Fibroblast of peridontal ligament (primary cell): ENCODE data around the gene SKOR1.

Source experiments
- DNase-seq: peaks from one replicate; pipeline ENCODE4 v3.0.0-alpha.2; 2010; ENCODE audit errors: extremely low read depth

Gene SKOR1

DNA sequence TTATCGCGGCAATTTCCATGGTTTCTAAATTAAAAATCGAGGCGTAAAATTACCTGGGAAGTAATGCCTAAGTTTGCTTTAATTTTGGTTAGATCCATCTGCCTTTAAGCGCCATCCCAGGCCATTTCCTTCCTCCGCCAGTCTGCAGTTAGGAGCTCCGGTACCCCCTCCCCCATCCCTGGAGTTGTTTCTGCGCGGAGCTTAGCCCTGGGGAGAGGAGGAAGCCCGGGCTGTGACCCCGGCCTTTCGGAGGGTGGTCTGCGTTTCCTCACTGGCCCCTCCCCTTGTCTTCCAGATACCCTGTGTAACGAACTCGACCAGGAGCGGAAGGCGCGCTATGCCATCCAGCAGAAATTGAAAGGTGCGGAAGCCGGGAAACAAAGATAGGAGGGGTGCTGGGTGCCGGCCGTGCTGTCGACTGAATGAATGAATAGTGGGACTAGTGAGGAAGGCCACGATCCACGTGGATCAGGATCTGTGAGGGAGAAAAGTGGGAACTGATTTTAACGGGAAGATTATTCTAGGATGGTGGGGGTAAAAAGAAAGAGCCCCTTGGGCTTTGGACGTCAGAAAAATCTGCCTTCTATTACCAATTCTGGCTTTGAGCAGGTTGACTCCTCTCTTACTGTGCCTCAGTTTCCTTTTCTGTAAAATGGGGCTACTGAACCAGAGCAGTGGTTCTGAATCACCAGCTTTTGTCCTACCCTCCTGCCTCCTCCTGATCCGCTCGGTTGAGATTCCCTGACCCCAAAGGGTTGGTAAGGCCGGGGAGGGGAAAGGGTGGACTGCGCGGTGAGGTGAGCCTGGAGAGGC is 7.8 kb downstream of the SKOR1 start:
- DNase-seq, result no peak

DNA sequence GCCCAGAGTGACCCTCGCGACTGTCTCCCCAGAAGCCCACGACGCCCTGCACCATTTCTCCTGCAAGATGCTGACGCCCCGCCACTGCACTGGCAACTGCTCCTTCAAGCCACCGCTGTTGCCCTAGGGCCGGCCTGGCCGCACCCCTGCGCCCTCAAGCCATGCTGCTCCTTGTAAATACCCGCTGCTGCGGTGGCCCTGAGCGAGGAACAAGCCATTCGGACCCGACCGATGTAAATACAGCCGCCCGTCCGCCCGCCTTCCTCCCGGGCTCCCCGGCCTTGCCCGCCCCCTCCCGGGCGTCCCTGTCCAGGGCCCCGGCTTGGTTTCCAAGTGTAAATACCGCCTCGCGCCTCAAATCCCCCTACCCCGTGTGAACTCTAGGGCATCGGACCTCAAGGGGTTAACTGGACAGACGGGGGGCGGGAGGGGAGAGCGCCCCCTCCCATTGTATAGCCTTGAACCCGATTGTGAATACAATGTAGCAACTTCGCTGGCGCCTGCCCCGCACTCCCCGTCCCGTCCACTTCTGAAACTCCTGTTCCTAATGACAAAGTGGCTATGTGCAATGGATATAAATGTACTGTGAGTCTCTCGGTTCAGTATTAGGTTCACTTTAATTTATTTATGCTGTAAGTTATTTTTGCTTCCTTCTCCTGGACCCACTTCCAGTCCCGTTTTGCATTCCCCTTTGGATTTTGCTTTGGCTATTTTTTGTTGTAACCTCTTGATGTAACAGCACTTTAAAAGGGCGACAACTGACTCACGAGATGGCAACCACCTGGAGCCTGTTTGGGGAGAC is 8.6 kb downstream of the SKOR1 start:
- DNase-seq, result no peak

DNA sequence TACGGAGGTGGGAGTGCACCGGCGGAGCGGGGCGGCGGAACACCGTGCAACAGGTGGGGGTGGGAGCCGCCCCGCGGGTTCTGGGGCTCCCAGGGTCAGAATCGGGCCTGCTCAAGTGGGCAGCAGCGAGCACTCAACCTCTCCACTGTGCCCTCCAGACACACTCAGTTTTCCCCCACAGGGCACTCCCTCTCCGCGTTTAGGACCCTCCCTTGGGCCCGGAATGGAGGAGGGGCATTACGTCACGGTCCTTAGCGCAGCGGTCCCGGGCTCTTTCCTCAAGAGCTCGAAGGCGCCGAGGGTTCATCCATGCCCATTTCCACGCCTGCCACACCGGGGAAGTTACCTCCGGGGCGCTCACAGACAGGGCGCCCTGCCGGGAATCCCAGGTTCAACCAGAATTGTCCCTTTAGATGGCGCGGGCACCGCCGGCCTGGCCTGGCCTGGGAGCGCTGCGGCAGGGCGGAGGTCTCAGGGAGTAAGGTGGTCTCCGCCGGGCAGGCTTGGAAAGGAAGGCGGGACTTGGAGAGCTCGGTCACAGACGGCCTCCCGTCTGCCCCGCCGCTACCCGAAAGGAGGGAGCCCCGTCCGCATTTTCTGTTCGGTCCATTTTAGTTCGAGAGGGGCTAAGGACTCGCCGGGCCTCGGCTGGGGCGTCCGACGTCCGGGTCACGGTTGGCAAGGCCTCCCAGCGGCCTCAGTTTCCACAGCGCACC is 9.4 kb downstream of the SKOR1 start:
- DNase-seq, result no peak

DNA sequence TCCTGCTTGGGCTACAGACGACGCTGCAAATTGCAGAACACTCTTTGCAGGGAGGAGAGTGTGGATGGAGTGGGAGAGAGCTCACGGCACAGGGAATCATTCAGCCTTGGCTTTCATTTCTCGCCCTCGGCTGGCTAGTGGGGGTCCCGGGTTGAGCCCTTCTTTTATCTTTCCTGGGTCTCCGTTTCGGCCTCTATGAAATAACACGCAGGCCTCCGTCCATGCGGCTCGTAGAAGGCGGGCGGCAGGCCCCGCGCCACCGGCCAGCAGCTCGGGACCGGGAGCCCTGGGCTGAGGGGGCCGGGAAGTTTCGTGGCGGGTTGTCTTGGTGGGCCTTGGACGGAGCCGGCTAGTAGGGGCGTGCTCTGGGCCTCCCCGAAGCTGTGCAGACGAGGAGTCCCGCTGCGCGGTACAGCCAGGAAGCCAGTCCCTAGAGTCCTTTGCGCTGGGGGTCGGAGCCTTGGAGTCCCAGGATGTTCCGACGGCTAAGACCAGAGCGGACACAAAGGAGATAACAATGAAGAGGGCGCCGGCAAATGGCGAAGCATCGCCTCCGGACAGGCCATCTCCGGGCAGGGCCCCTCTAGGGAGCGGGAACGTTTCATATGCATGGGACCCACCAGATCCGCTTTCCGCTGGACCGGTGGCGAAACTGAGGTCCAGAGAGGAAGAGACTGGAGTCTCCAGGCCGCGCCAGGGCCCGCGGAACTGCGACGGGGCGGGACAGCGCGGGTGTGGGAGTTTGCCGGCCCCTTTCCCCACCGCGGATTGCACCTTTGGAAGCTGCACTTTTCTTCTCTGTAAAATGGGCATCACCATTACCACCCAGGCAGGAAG is 10.2 kb downstream of the SKOR1 start:
- no peak for DNase-seq

DNA sequence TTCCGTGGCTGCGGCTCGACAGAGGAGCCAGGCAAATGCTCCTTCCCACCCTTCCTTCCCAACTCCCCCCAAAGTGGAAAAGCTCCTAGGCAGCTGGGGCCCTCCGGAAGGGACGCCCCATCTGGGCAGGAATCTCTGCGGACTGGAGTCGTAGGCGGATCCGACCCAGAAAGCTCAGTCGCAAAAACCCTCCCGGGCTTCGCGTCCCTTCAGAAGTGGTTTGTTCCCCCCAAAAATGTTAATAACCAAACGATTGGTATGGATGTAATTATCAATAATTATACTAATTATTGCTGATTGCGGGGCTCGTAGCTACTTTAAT is 10.8 kb downstream of the SKOR1 start:
- DNase-seq, result no peak

DNA sequence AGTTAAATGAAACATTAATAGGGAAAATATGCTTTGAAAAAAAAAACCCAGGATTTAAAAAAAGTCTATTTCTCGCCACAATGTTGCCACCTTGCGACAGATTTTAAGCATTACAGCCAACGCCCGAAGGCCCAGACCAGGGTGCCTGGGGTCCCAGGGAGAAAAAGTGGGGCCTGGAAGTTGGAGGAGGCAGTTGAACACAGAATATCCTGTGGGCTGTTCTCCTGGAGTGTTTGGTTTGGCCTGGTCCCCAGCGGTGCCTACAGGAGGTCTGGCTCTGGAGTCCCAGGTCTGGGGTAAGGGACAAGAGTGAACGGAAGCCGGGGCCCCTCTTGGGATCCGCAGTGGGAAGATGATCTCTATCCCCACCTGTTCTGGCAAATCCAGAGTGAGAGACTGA is 11.2 kb downstream of the SKOR1 start:
- DNase-seq, result peak; percentile 63

DNA sequence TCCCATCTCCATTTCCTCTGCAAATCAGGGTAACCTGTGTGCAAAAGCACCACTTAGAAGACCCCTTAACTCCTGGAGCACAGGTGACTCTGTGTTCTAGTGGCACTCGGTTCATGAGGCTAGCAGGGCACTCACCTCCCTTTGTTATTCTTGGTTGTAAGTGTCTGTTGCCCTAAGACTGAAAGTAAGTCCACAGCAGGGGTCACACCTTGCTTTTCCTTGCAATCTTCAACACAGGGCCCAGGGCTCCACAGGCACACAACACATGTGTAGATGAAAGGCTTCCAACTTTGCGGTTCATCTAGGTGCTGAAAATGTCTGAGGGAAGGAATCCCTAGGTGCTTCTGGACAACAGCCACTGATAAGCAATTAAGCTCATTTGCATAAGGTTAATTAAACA is 11.6 kb downstream of the SKOR1 start:
- DNase-seq, result no peak

DNA sequence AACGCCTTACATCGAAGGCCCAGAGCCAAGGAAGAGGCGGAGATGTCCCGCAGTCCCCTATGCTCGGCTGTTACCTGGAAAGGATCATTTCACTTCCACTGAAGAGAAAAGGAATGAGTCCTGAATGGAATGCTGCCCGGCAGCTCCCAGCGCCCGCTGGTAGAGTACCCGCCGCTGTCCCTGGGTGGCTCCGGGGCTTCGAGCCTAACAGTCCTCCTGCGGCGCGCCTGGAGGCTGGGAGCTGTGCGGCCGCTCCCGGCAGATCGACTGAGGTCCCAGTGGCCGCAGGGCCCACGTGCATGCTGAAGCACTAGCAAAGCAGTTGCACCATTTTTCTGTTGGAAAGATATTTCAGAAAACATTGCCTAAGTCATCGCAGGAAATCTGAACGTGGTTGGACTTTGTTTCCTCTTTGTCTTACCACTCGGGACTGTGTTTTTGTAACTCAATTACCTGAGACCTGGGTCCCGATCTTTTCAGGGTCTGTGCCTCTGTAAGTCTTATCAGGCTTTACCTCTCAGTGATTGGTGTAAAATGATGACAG is 13.6 kb downstream of the SKOR1 start:
- no peak for DNase-seq

DNA sequence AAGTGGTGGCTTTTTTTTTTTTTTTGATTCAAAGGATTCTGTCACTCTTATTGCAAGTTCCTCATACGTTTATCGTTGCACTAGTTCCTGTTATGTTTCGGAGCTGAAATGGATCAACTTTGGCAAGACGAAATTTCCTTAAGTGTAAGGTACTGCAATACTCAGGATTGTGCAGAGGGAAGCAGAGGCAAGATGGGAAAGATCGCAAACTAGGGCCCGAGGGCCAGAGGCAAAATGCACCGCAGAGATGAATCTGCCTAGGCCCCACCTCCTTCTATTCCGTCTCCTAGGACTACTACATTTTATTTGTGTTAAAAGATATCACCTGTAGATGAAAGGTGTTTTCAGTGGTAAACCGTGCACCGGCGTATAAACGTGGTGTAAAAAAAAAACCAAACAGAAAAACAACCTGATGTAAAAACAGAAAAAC is 14.2 kb downstream of the SKOR1 start:
- DNase-seq, result peak; percentile 59

DNA sequence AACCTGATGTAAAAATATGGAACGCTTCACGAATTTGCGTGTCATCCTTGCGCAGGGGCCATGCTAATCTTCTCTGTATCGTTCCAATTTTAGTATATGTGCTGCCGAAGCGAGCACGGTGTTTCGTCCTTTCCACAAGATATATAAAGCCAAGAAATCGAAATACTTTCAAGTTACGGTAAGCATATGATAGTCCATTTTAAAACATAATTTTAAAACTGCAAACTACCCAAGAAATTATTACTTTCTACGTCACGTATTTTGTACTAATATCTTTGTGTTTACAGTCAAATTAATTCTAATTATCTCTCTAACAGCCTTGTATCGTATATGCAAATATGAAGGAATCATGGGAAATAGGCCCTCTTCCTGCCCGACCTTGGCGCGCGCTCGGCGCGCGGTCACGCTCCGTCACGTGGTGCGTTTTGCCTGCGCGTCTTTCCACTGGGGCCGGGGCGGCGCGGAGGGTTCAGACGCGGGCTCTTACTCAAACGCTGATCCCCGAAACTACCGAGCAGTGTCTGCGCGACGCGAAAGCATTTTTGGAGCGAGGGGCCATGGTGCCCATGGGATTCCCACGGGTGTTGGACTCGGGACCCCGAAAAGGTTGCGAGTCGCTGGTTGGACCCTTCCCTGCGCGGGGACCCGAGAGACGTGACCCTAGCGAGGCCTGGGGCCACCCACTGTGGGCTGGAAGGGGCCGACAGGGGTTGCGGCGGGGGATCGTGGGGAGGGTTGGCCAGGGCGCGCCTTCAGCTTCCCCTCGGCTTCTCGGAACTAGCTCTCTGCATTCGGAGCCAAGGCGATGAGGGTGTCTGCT is 14.8 kb downstream of the SKOR1 start, which contains the start of gene RNU6-1:
Gene RNU6-1, minus strand, starts transcription at position 117 of the 820 bp plus-strand sequence.
- peak; percentile 93 for DNase-seq

DNA sequence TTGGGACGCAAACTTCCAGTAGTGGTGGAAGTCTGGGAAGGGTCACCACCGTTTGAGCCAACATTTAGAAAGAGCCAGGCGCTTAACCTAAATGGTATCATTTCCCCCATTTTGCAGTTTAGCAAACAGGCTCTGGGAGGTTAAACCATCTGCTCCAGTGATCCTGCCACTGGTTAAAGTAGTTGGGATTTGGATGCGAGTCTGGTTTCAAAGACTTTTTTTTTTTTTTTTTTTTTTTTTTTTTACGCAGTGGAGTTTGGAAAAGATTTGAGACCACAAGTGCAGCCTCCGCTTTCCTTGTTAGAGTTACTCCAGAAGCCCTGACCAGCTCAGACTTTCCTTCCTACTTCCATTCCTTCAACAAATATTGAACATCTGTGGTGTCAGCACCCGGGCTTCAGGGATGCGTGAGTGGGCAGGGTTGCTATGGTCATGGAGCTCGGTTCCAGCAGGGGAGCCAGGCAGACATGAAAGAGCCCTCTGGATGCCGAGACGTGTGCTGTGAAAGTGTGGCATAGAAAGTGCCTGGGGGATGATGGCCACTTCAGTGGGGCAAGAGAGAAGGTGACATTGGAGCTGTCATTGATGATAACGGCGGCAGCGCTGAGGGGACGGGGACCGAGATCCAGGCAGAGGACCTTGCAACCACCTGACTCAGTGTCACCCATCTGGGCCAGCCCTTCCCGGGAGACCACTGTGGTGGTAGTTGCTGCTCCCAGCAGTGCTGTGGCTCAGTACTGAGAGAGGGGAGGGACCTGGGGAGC is 15.6 kb downstream of the SKOR1 start:
- peak; percentile 61 for DNase-seq

DNA sequence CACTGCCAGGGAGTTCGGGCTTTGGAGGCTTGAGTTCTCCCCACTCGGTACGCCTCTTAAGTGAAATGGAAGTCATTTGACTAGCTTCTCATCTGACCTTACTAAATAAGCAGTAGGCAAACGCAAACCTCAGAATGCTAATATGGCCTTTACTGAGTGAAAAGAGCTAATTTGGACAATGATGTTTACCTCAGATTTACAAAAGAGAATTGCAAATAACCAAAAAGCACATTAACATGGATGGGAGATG is 16.1 kb downstream of the SKOR1 start:
- DNase-seq, result no peak

DNA sequence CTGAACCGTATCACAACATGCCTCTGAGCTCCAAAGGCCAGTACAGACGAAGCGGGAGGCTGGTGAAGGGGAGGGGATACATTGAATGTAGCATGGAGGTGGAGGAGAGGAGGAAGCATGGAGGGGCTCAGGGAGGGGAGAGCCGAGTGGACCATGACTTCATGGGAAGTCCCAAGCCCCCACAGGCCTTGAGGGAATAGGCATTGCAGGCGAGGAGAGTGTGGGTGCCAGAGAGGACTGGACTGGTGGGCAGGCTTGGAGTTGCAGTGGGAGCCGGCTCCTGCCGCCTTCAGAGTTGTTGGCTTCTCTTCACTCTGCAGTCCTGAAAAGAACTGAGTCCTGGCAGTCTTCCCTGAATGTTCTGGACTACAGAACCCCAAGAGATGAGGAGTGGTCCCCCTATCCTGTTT is 17.8 kb downstream of the SKOR1 start:
- no peak for DNase-seq

DNA sequence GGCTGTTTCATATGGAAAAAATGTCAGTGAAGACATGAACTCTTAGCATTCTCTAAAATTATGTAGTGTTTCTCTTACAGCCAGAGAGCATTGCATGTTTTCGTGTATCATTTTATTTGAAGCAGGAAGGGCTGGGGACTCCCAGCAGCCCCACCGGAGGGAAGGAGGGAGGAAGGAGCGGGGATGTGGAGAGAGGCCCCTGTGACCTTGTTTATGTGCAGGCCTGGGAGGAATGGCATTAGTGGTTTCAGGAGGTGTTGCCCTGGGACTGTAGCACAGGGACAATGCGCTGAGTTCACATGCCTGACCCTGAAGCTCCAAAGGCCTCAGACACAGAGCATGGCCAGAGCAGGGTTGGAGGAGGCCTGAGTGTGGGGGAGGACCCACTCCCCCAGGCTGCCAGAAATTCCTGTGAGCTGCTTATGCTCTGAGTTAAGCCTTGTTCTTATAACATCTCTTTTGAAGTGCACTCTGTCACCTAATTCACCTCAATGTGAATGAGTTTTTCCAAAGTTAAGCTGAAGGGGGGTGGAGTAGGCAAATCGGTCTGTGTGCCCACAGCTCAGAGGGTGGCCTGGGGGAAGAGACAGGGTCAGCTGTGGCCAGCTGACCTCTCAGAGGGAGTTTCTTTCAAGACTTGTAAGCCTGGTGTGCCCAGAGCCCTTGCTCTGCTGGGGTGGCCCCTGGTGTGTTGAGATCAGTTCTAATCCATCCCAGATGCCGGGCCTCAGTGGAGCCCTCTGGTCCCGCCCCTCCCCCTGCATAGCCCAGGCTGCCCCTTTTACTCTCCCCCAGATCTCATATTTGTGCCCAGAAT is 18.5 kb downstream of the SKOR1 start:
- no peak for DNase-seq

DNA sequence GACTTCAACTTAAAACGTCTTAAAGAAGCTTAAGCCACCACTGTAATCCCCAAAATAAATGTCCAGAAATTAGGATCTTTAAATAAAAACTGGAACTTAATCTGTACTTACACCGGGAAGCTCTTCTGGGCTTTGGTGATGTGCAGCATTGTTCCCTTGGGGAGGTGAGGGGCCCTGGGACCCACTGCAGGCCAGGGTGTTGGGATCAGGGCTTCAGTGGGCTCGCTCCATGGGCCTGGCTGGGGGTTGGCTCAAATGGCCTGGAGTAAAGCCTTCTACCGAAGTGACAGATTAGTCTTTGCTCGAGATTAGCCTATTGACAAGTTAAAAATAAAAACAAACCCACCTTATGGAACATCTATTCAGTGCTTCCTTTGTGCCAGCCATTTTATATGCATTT is 20.7 kb downstream of the SKOR1 start:
- DNase-seq, result no peak

DNA sequence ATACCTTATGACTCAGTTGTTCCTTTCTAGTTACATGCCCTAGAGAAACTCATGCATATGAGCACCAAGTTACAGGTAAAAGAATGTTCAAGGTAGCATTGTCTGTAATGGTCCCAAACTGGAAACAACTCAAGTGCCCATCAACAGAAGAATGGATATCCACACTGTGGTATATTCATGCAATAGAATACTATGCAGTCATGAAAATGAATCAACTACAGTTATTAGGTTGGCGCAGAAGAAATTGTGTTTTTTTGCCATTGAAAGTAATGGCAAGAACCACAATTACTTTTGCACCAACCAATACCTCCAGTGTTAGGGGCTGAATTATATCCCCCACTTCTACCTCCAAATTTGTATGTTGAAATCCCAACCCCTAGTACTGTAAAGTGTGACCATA is 24.2 kb downstream of the SKOR1 start:
- no peak for DNase-seq

DNA sequence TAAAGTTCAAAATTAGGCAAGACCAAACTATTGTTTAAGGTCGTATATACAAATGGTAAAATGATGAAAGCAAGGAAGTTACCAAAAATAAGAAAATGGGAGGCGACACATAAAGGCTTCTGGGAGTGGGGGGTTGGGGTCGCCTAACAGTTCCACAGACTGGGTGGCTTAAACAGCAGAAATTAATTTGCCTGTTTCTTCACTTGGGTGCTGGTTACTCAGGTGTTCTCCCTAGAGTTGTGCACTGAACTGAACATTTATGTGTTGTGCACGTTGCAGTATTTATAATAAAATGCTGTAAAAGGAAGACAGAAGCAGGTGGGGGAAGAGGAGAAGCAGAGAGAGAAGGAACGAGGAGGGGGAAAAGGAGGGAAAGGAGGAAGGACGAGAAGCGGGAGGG is 25.0 kb downstream of the SKOR1 start:
- DNase-seq, result no peak

DNA sequence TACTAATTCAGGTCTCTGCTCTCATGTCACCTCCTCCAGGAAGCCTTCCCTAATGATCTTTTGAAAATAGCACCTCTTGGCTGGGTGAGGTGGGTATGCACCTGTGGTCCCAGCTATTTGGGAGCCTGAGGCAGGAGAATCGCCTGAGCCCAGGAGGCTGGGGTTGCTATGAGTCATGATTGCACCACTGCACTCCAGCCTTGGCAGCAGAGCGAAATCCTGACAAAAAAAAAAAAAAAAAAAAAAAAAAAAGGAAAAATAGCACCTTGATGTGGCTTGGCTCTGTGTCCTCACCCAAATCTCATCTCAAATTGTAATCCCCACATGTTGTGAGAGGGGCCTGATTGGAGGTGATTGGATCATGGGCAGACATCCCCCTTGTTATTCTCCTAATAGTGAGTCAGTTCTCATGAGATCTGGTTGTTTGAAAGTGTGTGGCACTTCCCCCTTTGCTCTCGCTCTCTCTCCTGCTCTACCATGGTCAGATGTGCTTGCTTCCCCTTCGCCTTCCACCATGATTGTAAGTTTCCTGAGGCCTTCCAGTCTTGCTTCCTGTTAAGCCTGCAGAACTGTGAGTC is 25.8 kb downstream of the SKOR1 start:
- DNase-seq, result no peak

DNA sequence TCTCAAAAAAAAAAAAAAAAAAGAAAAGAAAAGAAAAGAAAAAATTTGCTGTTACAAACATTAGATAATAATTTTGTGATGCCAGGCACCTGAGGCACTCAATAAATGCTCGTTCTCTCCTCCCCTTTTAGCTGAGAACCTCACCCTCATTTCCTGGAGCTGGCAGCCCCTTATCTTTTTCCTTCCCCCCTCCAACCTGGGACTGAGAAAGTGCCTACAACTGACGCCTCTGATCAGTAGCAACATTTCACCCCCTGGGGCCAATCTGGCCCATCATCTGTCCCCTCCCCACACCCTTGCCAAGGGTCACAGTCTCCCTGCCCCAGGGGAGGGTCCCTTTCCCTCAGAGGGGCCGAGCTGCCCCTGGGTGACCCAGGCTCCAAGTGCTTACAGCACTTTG is 27.1 kb downstream of the SKOR1 start:
- DNase-seq, result no peak
